GM12875 (cell line): Measurements from ENCODE around the gene SCFD2.
"Not testable (repeated sequence)": the region's sequence is repeated elsewhere in the genome, so short reads cannot be mapped to it uniquely, and the experiment has no call there.

Experiments used
- H3K4me3 ChIP-seq: one replicate; pipeline ENCODE4 v1.5.1; 2011; ENCODE audit warnings: low read depth, low read length, control low read depth
- CTCF ChIP-seq: IDR thresholded peaks from 2 replicates; pipeline ENCODE4 v1.5.1; 2011; ENCODE audit warnings: low read depth, mild to moderate bottlenecking, control low read depth, inconsistent platforms, low read length, moderate library complexity, borderline replicate concordance; ENCODE audit not compliant: insufficient read depth

The SCFD2 gene

GRCh38 chr4:52994567-52994966 is 371.3 kb downstream of the SCFD2 start:
- H3K4me3 ChIP-seq: no peak overlapping the region
- no peak for TF ChIP-seq CTCF

- H3K4me3 ChIP-seq: no peak overlapping the region
Measured at GRCh38 chr4:52993771-52994170, 372.1 kb downstream of the SCFD2 start.

GRCh38 chr4:52992551-52992950 is 373.3 kb downstream of the SCFD2 start:
- H3K4me3 ChIP-seq: not testable (repeated sequence)

More at GRCh38 chr4:52993771-52994170, 372.1 kb downstream of the SCFD2 start:
- no peak for TF ChIP-seq CTCF

GRCh38 chr4:52991472-52991871 is 374.4 kb downstream of the SCFD2 start:
- no peak overlapping the region for H3K4me3 ChIP-seq
- no peak for TF ChIP-seq CTCF

- no peak overlapping the region for H3K4me3 ChIP-seq
- TF ChIP-seq CTCF: no peak
Measured at GRCh38 chr4:52990706-52991105, 375.2 kb downstream of the SCFD2 start.

GRCh38 chr4:52989865-52990264 is 376.0 kb downstream of the SCFD2 start:
- no peak overlapping the region for H3K4me3 ChIP-seq

GRCh38 chr4:52987392-52988056 is 378.3 kb downstream of the SCFD2 start:
- no peak for TF ChIP-seq CTCF
- H3K4me3 ChIP-seq: no peak overlapping the region

More at GRCh38 chr4:52989865-52990264, 376.0 kb downstream of the SCFD2 start:
- TF ChIP-seq CTCF: no peak
